Ascending aorta (tissue), 2 donors: ENCODE measurements around the gene TP53TG5. TPM values are rescaled to one million over a fixed set of nuclear protein-coding genes. Genes with fewer than 3 reads are reported as not detected.

Experiments
- DNase-seq, 2 donors: peaks; one replicate each; pipeline ENCODE4 v3.0.0-alpha.2; 2019; ENCODE audit warnings: low spot score in 2 of 2
- H3K27ac ChIP-seq, 2 donors: fragments of 200-600 bp; sonication (generic); one replicate each; pipeline ENCODE4 v1.5.1; 2016 to 2017; ENCODE audit warnings: mild to moderate bottlenecking in 1 of 2
- H3K27me3 ChIP-seq: fragments of 200-600 bp; sonication (generic); one replicate; pipeline ENCODE4 v1.5.1; 2017
- H3K36me3 ChIP-seq, 2 donors: fragments of 200-600 bp; sonication (generic); one replicate each; pipeline ENCODE4 v1.5.1; 2016
- H3K4me1 ChIP-seq, 2 donors: fragments of 200-600 bp; sonication (generic); one replicate each; pipeline ENCODE4 v1.5.1; 2016 to 2017; ENCODE audit warnings: mild to moderate bottlenecking in 1 of 2
- H3K4me3 ChIP-seq, 2 donors: fragments of 200-600 bp; sonication (generic); one replicate each; pipeline ENCODE4 v1.5.1; 2016 to 2017; ENCODE audit warnings: mild to moderate bottlenecking in 1 of 2
- H3K9me3 ChIP-seq, 2 donors: fragments of 200-600 bp; sonication (generic); one replicate each; pipeline ENCODE4 v1.5.1; 2016
- CTCF ChIP-seq, 3 experiments: fragments of 200-600 bp in 2 of 3; fragments of 450-650 bp in 1 of 3; sonication (generic) in 2 of 3; IDR thresholded peaks; one replicate each; pipeline ENCODE4 v1.5.1; 2016 to 2019; ENCODE audit warnings: antibody characterized with exemption in 3 of 3, mild to moderate bottlenecking in 1 of 3, moderate library complexity in 1 of 3
- intact Hi-C: fragments of 100-400 bp; cut with DNase I; formaldehyde crosslinking; loops from one replicate; pipeline ENCODE4 v1.15.1; 2023
- total RNA-seq: library from RNA; depleted of rRNA; stranded (reverse); fragments of >200 nt; gene quantifications from one replicate; pipeline ENCODE4 v1.1.0, GENCODE V29; 2016

The TP53TG5 gene
- total RNA-seq, 1 donor from 2014 or later: not detected

GRCh38 chr20:45347936-45348778 lies 30.0 kb downstream of the TP53TG5 start, which contains the start of gene SDC4:
Gene SDC4, minus strand, starts transcription at chr20:45348424. Its CDS starts 40 bp downstream, at chr20:45348384.
- intact Hi-C loops: loop anchor here (1.0 kb wide), 2 partner anchors 10 to 12 kb away; no protein-coding TSS in a partner anchor
- H3K9me3 ChIP-seq: no peaks in the 10 kb centered on the region
- DNase-seq: peak in 1 of 2 donors; percentile 85
- H3K27me3 ChIP-seq: no peaks in the 10 kb centered on the region
- TF ChIP-seq CTCF (IDR thresholded peaks at IDR 0.05): no peak
- H3K27ac ChIP-seq: peak within 1 kb of the TSS; percentile 93 to 96
- H3K4me3 ChIP-seq: peak within 1 kb of the TSS; percentile 60 to 80
- peaks cover 30 to 33% of the 10 kb centered on the region in 2 donors for H3K4me1 ChIP-seq
- no peaks in the 10 kb centered on the region for H3K36me3 ChIP-seq

- no peak for TF ChIP-seq CTCF (IDR thresholded peaks at IDR 0.05)
- peaks cover 35 to 40% of the 10 kb centered on the region in 2 donors for H3K4me1 ChIP-seq
These were observed 30.7 kb downstream of the TP53TG5 start for GRCh38 chr20:45347297-45347935.

GRCh38 chr20:45346851-45347250 lies 31.3 kb downstream of the TP53TG5 start:
- no peak for TF ChIP-seq CTCF (IDR thresholded peaks at IDR 0.05)
- Histone ChIP-seq H3K36me3 (no peaks in the 10 kb centered on the region), H3K27me3 (no peaks in the 10 kb centered on the region), H3K27ac (peak overlapping the region; percentile 93 to 96), H3K4me3 (peak overlapping the region; percentile 60 to 80), H3K4me1 (peaks cover 37 to 43% of the 10 kb centered on the region in 2 donors), H3K9me3 (no peaks in the 10 kb centered on the region)
- no peak for DNase-seq
- intact Hi-C loops: no loop called here

More at GRCh38 chr20:45347297-45347935, 30.7 kb downstream of the TP53TG5 start:
- Histone ChIP-seq H3K27me3 (no peaks in the 10 kb centered on the region), H3K27ac (peak overlapping the region; percentile 93 to 96), H3K9me3 (no peaks in the 10 kb centered on the region), H3K4me3 (peak overlapping the region; percentile 60 to 80), H3K36me3 (no peaks in the 10 kb centered on the region)
- no peak for DNase-seq
- intact Hi-C loops: no loop called here

- Histone ChIP-seq H3K4me1 (peaks cover 42 to 48% of the 10 kb centered on the region in 2 donors), H3K4me3 (peak overlapping the region; percentile 60 to 80), H3K27ac (peak overlapping the region; percentile 93 to 96), H3K36me3 (no peaks in the 10 kb centered on the region), H3K9me3 (no peaks in the 10 kb centered on the region), H3K27me3 (no peaks in the 10 kb centered on the region)
- no peak for TF ChIP-seq CTCF (IDR thresholded peaks at IDR 0.05)
- intact Hi-C loops: no loop called here
- DNase-seq: no peak
These were observed 31.8 kb downstream of the TP53TG5 start for GRCh38 chr20:45346291-45346718.

GRCh38 chr20:45345104-45345936 lies 32.8 kb downstream of the TP53TG5 start:
- H3K27me3 ChIP-seq: no peaks in the 10 kb centered on the region
- no peaks in the 10 kb centered on the region for H3K9me3 ChIP-seq
- no peak for DNase-seq
- intact Hi-C loops: no loop called here
- peak overlapping the region; percentile 93 to 96 for H3K27ac ChIP-seq
- H3K4me3 ChIP-seq: peak overlapping the region; percentile 35 to 80
- peaks cover 0 to 2% of the 10 kb centered on the region in 2 donors for H3K36me3 ChIP-seq
- peaks cover 42 to 56% of the 10 kb centered on the region in 2 donors for H3K4me1 ChIP-seq
- no peak for TF ChIP-seq CTCF (IDR thresholded peaks at IDR 0.05)
